GM18519 (cell line): ENCODE results near the gene FRG2.
"Not testable (repeated sequence)": the region's sequence is repeated elsewhere in the genome, so short reads cannot be mapped to it uniquely, and the experiment has no call there.

ENCODE experiments used
- ATAC-seq: cut with Tn5 transposase; IDR thresholded peaks from one replicate; pipeline ENCODE4 v1.9.1; 2021; ENCODE audit warnings: mild to moderate bottlenecking, moderate library complexity; ENCODE audit not compliant: unreplicated experiment, low FRiP score

The FRG2 gene

DNA sequence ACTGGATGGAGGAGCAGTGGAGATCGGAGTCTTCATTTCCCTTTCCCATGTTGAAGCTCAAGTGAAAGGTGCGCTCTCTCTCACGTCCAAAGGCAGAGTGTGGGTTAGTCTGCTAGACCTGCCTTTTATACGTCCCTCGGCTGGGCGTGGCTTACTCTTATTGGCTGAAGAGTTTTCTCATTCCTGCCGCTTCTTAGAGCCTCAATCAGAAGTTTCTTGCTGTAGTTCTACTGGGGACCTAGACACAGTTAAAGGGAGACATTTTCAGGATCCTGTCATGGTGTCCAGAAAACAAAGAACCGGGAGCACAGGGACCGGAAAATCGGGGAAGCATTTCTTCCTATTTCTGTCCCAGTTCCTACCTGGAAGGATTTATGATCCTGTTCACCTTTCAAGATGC, at the start of gene FRG2:
FRG2 (minus strand) TSS at position 101 of the 400 bp plus-strand sequence; CDS start at position 49, 52 bp downstream.
- not testable (repeated sequence) for ATAC-seq

DNA sequence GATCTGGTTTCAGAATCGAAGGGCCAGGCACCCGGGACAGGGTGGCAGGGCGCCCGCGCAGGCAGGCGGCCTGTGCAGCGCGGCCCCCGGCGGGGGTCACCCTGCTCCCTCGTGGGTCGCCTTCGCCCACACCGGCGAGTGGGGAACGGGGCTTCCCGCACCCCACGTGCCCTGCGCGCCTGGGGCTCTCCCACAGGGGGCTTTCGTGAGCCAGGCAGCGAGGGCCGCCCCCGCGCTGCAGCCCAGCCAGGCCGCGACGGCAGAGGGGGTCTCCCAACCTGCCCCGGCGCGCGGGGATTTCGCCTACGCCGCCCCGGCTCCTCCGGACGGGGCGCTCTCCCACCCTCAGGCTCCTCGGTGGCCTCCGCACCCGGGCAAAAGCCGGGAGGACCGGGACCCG, 41.3 kb upstream of the FRG2 start:
- not testable (repeated sequence) for ATAC-seq

DNA sequence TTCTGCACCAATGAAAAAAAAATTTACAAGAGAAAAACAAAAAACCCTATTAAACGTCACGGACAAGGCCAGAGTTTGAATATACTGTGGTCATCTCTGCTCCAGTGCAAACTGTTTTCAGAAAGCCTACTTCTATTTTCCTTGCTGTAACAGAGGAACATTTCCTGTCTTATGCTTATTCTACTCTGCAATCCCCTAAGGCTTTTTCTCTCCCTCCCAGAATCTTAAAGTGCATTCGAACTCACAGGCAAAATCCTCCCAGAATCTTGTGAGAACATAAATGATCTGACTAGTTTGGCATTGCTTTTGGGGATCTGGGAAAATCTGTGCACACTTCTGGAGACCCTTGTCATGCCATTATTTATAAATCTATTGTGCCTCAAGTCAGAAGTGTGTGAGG, 37.7 kb upstream of the FRG2 start:
- ATAC-seq: not testable (repeated sequence)

DNA sequence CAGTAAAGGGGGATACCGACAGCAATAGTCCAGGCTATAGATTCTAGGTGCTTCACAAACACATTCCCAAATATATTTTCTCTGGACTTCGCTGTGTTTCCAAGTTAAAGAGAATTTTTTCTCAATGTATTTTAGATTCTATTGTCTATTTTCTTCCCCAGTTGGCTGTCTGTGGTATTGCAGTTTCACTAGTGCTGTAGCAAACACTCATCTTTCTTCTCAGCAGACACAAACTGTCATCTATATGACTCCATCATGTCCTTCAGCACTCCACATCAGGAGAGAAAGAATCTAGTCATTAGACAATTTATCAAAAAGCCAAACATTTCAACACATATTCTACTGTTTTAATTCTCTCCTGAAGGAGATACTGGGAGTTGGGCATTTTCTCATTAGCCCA, 37.3 kb upstream of the FRG2 start, which contains the start of gene DBET:
DBET (plus strand) TSS at position 161 of the 400 bp plus-strand sequence.
- ATAC-seq: not testable (repeated sequence)

DNA sequence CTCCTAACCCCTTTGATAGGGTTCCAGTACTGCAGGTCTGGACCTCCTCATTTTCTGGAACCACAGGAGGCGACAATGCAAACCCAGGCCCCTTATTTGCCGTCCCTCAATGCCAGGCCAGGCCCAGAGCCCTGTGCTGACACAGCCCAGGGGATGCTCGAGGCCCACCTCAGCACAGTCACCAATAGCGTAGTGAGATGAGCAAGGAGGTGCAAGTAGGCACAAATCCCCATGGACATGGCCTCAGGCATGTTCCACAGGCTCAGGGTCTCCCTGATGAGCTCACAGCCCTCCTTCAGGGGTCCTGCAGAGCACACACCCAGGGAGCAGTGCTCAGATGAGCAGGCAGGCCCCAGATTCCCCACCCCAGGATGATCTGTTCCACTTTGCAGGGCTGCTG, 31.9 kb upstream of the FRG2 start:
- not testable (repeated sequence) for ATAC-seq

DNA sequence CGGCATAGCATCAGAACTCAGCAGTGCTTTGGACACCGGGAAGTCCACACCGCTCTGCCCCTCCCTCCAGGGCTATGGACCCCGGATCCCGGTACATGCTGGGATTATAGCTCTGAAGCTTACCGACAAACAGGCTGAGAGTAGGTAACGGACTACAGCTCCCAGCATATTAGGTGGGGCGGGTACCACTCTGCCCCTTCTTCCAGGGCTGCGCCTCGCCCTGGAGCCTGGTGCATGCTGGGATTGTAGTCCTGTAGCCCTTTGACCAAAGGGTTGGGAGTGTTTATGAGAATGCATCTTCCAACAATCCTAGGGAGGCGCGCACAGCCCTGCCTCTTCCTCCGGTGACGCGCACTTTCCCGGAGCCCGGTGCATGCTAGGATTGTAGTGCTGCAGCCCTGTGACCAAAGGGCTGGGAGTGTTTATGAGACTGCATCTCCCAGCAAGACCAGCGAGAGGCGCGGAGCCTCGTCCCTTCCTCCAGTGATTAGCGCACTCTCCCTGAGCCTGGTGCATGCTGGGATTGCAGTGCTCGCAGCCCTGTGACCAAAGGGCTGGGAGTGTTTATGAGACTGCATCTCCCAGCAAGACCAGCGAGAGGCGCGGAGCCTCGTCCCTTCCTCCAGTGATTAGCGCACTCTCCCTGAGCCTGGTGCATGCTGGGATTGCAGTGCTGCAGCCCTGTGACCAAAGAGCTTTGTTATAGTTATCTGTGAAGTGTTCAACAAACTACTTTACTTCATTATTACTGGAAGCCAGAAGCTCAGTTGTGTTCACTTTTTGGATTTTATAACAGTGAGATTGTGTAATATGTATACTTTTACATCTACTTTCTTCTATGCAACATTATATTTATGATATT, 22.6 kb upstream of the FRG2 start:
- not testable (repeated sequence) for ATAC-seq

DNA sequence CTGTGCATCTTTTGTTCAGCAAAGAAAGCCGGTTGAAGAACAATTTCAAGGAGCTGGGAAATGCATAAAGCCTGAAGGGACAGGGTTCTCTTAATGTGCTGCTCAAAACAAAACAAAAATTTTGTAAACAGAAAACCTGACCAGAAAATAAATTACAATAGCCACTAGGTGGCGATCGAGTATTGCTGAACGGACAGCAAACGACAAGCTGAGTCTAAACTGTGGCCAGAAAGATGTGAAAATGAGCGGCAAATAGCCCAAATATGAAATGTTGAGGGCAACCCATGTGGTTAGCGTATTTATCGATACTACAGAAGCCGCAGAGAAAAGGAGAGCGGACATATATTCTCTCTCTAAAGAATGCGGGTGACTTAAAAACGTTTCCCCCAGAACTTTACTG, 20.6 kb upstream of the FRG2 start:
- not testable (repeated sequence) for ATAC-seq

DNA sequence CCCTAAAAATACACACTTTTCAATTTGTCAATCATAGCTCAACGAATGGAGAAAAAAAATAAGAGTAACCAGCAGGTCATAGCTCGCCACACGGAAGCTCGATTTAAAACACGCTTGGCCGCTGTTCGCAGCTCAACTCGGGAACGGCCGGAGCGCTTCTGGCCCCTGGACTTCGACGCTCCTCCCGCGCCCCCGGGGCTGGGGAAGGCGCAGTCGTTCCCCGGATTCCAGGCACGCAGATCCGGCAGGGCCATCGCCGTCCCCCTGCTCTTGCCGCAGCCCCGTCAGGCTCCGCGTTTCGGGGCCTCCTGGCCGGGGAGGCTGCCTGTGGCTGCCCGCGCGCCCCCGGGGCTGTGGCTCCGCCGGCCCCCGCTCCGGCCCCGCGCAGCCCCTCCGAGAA, 13.8 kb upstream of the FRG2 start:
- not testable (repeated sequence) for ATAC-seq

DNA sequence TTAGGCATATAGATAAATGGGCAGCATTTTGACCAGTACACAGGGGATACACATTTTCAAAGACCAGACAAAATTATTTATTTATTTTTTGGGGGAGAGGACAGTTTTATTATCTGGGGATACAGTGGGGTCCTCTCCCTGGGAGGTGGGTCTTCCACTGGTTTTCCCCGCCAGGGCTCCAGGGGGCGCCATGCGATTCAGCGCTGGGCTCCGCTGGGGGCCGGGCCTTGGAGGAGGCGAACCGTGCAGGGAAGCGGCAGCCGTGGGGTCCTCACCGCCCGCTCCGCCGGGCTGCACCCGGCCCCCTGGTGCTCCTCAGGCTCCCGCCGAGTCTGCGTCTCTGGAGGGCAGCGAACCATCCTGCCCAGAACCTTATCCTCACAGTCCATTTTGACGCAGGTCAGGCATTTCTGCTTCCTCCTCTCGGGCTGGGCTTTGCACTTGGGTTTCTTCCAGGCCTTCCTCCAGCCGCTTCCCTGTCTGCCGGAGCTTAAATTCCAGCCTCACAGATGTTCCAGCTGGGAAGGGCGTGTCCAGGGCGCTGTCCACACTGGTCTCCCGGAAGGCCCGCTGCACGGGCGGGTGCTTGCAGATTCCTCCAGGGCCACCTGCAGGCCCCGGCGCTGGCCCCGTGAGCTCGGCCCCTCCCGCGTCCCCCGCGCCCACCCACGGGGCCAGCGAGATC, 10.8 kb upstream of the FRG2 start:
- not testable (repeated sequence) for ATAC-seq

DNA sequence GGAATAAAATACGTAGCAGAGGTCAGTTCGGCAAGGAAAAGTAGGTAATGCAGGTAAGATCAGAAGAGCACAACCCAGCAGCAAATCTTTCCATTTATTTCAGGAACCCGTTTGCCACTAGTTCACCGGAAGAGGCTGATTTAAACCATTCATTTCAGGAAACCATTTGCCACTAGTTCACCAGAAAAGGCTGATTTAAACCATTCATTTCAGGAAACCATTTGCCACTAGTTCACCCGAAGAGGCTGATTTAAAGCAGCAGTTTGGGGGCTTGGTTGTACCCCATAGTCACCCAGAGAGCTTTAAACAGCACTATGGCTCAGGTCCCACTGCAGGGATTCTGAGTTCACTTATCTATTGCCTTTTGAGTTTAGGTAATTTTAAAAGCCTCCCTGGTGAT, 4.2 kb upstream of the FRG2 start:
- not testable (repeated sequence) for ATAC-seq

DNA sequence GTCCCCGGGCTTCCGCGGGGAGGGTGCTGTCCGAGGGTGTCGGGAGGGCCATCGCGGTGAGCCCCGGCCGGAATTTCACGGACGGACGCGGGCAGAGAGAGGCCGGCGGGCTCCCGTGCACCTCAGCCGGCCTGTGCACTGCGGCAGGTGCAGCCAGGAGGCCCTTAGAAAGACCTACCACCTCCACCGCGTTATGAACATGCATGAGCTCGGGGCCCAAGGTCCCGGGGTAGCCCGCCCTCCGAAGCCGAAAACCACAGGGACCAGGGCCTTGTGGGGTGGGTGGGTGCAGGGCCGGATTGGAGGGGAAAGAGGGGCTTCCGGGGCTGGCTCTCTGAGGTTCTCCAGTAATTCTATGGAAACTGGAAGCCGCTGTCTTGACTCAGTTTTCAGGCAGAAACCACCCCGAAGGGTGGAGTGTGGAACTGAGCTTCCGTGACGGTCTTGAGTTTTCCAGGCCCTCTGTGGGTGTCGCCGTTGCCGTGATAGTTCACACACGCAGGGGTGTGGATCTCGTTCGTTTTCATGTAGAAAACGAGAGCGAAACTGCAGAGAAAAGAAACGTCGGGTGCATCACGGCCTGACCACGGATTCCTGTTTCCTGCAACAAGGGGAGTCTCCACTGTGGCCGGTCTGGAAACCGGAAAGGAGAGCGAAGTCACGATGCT, 4.3 kb downstream of the FRG2 start:
- not testable (repeated sequence) for ATAC-seq

DNA sequence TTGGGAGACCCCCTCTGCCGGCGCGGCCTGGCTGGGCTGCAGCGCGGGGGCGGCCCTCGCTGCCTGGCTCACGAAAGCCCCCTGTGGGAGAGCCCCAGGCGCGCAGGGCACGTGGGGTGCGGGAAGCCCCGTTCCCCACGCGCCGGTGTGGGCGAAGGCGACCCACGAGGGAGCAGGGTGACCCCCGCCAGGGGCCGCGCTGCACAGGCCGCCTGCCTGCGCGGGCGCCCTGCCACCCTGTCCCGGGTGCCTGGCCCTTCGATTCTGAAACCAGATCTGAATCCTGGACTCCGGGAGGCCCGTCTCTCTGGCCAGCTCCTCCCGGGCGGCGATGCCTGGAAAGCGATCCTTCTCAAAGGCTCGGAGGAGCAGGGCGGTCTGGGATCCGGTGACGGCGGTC, 5.1 kb downstream of the FRG2 start:
- ATAC-seq: not testable (repeated sequence)

DNA sequence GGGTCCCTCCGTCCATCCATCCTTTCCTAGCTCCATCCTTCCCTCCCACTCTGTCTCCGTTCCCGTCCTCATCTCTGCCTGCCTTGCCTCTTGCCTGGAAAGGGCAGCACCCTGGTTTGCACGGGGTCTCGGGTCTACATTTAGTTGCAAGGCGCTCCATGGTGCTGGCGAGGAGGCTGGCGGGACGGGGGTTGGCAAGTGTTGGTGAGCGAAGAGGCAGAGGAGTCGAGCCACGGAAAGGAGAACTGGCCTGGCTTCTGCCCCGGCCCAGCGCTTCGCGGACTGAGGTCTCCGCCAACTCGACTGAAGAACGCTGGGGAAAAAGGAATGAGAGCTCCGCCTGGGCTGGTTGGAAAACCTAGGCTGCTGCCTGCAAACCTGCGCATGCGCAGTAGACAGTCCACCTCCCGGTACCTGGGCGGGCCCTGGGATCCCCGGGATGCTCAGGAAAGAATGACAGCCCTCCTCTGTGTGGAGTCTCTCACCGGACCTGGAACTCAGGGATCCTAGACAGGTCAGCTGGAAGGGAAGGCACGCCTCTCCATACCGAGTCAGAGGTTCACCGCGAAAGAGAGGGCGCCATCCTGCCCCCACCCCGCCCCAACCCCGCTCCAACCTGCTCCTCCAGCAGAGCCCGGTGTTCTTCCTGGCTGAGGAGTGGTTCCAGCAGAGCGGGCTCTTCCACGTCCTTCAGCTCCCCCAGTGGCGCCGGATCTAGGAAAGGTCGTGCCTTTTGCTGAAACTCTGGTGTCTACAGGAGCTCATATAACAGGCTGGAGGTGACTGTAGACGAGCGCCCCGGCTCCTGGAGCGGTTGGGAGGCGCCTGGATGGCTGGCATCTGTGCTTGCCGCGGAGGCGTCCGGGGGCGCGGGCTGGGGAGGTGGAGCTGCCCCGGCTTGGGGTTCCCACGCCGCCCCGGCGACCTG, 6.0 kb downstream of the FRG2 start:
- ATAC-seq: no peak

DNA sequence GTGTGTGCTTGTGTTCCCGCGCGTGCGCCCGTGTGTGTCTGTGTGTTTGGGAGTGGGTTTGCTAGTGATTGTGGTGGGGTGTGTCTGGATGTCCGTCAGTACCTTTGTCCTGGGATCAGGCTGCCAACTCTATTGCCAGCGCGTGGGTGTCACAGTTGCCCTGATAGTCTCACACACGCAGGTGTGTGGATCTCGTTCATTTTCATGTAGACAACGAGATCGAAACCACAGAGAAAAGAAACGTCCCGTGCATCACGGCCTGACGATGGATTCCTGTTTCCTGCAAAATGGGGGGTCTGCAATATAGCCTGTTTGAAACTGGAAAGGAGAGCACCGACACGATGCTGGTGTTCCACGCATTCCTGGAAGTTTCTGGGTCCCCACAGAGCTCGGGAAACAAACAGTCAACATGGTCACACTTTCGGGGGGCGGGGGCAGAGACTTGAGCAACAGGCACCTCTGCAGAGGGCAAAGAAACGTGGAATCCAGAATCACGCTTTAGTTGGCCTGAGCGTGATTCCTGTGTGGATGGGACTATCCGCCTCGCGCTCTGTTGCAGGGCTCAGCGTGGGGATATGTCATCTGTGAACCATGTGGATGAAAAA, 7.1 kb downstream of the FRG2 start:
- ATAC-seq: not testable (repeated sequence)

DNA sequence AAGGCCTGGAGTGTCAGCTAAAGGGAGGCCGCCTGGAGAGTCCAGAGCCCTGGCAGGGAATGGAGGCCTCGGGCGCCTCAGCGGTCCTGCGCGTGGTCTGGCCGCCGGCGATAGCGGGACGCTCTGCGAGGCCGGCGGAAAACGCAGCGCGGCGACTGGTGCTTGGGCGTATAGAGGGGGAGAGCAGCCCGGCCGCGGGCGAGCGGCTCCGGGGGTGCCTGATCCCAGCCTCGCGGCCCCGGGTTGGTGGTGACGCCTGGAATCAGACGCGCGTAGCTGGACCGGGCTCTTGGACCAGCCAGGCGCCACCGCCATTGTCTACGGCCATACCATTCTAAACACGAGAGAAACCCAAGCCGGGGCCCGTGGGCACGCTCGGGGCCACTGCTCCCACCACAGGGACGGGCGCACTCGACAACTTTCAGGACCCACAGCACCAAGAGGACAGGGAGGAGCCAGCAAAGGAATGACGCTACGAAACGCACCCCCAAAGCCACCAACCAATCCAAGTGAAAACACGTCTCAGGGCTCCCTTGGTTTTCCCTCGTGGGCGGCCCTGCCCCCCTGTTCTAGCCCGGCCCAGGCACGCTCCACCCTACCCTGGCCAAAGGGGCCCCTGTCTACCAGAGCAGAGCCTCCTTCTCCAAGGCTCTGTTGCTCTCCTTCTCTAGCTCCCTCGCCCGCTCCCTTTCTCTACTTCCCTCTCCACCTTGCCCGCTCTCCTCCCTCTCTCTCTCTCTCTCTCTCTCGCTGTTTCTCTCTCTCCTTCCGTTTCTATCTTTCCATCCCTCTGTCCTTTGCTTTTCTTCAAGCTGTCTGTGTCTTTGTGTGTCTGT, 7.8 kb downstream of the FRG2 start:
- ATAC-seq: no peak

DNA sequence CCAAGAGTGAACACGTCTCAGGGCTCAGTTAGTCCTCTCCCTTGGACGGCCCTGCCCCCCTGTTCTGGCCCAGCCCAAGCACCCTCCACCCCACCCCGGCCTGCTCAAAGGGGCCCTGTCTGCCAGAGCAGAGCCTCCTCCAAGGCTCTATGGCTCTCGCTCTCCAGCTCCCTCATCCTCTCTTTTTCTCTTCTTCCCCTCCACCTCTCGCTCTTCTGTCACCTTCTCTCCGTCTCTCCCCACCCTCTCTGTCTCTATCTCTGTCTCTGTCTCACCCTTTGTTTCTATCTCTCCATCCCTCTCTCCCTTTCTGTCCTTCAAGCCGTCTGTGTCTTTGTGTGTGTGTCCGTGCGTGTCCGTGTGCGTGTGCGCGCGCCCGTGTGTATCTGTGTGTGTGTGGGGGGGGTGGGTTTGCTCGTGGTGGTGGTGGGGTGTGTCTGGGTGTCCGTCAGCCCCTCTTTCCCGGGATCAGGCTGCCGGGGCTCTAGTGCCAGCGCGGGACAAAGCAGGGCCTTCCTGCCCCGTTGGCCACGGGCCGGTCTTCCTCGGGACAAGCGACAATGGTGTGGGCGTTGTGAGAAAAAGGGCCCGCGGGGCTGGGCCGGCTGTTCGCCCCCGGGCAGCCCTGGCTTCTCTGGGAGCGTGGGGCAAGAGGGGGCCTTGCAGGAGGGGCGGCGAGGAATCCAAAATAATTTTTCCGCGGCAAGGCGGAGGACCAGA, 8.7 kb downstream of the FRG2 start:
- no peak for ATAC-seq

DNA sequence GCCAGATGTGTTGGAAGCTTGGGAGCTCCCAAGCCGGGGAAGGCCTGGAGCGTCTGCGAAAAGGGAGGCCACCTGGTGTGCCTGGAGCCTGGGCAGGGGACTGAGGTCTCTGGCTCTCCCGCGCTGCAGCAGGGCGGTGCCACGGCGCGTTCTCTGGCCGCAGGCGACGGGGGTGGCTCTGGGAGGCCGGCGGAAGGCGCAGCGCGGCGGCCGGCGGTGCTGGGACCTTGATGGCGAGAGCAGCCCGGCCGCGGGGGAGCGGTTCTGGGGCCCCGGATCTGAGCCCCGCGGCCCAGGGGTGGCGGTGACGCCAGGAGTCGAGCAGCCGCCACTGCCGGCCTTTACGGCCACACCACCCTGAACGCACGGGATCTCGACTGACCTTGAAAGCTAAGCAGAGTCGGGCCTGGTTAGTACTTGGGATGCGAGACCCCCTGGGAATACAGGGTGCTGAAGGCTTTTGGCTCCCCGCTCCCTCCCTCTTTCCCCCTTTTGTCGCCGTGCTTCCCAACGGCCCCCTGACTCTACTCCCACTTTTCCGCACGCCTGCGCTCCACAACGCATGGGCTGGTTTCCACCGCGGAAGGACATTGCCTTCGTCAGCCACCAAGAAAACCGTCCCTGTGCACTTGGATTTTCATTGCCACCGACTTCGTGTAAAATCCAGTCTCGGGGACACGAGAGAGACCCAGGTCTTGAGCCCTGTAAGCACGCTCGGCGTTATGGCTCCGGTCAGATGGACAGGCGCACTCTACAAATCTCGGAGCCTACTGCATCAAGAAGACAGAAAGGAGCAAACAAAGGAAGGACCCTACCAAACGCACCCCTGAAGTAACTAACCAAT, 9.5 kb downstream of the FRG2 start:
- ATAC-seq: no peak
